H1 (cell line): ENCODE measurements around the gene MMP15. TPM values are rescaled to one million over a fixed set of nuclear protein-coding genes. Genes with fewer than 3 reads are reported as not detected.
"Not testable (repeated sequence)": the region's sequence is repeated elsewhere in the genome, so short reads cannot be mapped to it uniquely, and the experiment has no call there.

Experiments used
- CTCF ChIA-PET: fragments of 300-600 bp; sonication (Branson Sonifier 250); formaldehyde crosslinking; loops from one replicate; lab custom pipeline; 2021; ENCODE audit not compliant: partially characterized antibody; lab: Charles Lee
- POLR2A ChIA-PET: fragments of 300-600 bp; sonication (Branson Sonifier 250); formaldehyde crosslinking; loops from one replicate; lab custom pipeline; 2021; ENCODE audit warnings: inconsistent platforms; ENCODE audit not compliant: partially characterized antibody; lab: Charles Lee
- DNase-seq, 2 experiments: peaks; one replicate each; pipeline versions ENCODE4 v3.0.0 to v3.0.0-alpha.2; 2010 to 2022; ENCODE audit warnings: low spot score in 2 of 2, low read depth in 1 of 2, mixed read lengths in 1 of 2
- FAIRE-seq: peaks from 2 replicates; lab custom pipeline; 2011; peaks lifted over from hg19 to GRCh38; lab: Jason Lieb, UNC
- H2AFZ ChIP-seq: 2 replicates; pipeline ENCODE4 v1.8.1; 2012; ENCODE audit warnings: low read length, inconsistent platforms
- H2AK5ac ChIP-seq: 2 replicates; pipeline ENCODE4 v1.6.1; 2013; ENCODE audit warnings: low read depth, low read length
- H2BK120ac ChIP-seq: replicated peaks from 2 replicates; pipeline ENCODE3; 2013; ENCODE audit warnings: low read depth, low read length, inconsistent platforms
- H2BK12ac ChIP-seq: 2 replicates; pipeline ENCODE4 v1.6.1; 2013; ENCODE audit warnings: low read depth, low read length
- H2BK15ac ChIP-seq: 2 replicates; pipeline ENCODE4 v1.6.1; 2013; ENCODE audit warnings: low read length
- H2BK20ac ChIP-seq: 2 replicates; pipeline ENCODE4 v1.6.1; 2013; ENCODE audit warnings: low read length
- H2BK5ac ChIP-seq: 2 replicates; pipeline ENCODE4 v1.6.1; 2013; ENCODE audit warnings: low read depth, low read length
- H3K14ac ChIP-seq: 2 replicates; pipeline ENCODE4 v1.6.1; 2013; ENCODE audit warnings: inconsistent platforms; ENCODE audit not compliant: insufficient read length
- H3K18ac ChIP-seq: 2 replicates; pipeline ENCODE4 v1.6.1; 2013; ENCODE audit warnings: low read length; ENCODE audit errors: extremely low read depth
- H3K23ac ChIP-seq: 2 replicates; pipeline ENCODE4 v1.6.1; 2013; ENCODE audit warnings: inconsistent platforms; ENCODE audit not compliant: insufficient read length
- H3K23me2 ChIP-seq: 2 replicates; pipeline ENCODE4 v1.6.1; 2013; ENCODE audit warnings: low read depth, low read length
- H3K27ac ChIP-seq: 2 replicates; pipeline ENCODE4 v1.6.1; 2011; ENCODE audit warnings: low read depth, low read length, inconsistent platforms
- H3K27me3 ChIP-seq, 4 experiments: replicated peaks in 1 of 4; 1 replicate in 1 of 4; 2 replicates in 3 of 4; pipeline versions ENCODE4 v1.6.1 to v1.8.1; 2011 to 2013; ENCODE audit warnings: low read length in 3 of 4, mild to moderate bottlenecking in 3 of 4, inconsistent platforms in 2 of 4, mixed read lengths in 2 of 4, moderate library complexity in 1 of 4; ENCODE audit not compliant: control insufficient read depth in 3 of 4, insufficient read depth in 3 of 4; ENCODE audit errors: extremely low read depth in 1 of 4
- H3K36me3 ChIP-seq, 4 experiments: 2 replicates each; pipeline versions ENCODE4 v1.6.1 to v1.8.1; 2011 to 2013; ENCODE audit warnings: mild to moderate bottlenecking in 4 of 4, low read length in 3 of 4, moderate library complexity in 2 of 4, control low read depth in 1 of 4, inconsistent platforms in 1 of 4; ENCODE audit not compliant: insufficient read depth in 4 of 4, control insufficient read depth in 2 of 4
- H3K4ac ChIP-seq: replicated peaks from 2 replicates; pipeline ENCODE3; 2013; ENCODE audit warnings: low read length, low read depth, mixed read lengths, inconsistent platforms; ENCODE audit not compliant: insufficient read length
- H3K4me1 ChIP-seq, 4 experiments: replicated peaks in 1 of 4; 1 replicate in 1 of 4; 2 replicates in 3 of 4; pipeline versions ENCODE4 v1.6.1 to v1.8.1; 2011 to 2013; ENCODE audit warnings: low read length in 3 of 4, inconsistent platforms in 2 of 4, mixed read lengths in 1 of 4; ENCODE audit not compliant: insufficient read depth in 4 of 4, control insufficient read depth in 3 of 4
- H3K4me2 ChIP-seq, 2 experiments: 2 replicates each; pipeline versions ENCODE4 v1.6.1 to v1.8.1; 2011 to 2013; ENCODE audit warnings: low read depth in 2 of 2, low read length in 2 of 2, control low read depth in 1 of 2, inconsistent platforms in 1 of 2, mild to moderate bottlenecking in 1 of 2; ENCODE audit not compliant: insufficient read depth in 1 of 2
- H3K4me3 ChIP-seq, 4 experiments: fragments of 200-600, 300-600 bp in 1 of 4; sonication (generic), shearing (Covaris generic), sonication (Bioruptor Twin) in 1 of 4; 2 replicates each; pipeline versions ENCODE4 v1.5.1 to v1.8.1; 2011 to 2016; ENCODE audit warnings: low read length in 4 of 4, low read depth in 3 of 4, control low read depth in 2 of 4, inconsistent platforms in 2 of 4, mild to moderate bottlenecking in 2 of 4, mixed read lengths in 1 of 4, moderate library complexity in 1 of 4; ENCODE audit not compliant: insufficient read depth in 2 of 4; ENCODE audit errors: extremely low read depth in 1 of 4
- H3K56ac ChIP-seq: replicated peaks from 2 replicates; pipeline ENCODE3; 2013; ENCODE audit warnings: low read depth, mild to moderate bottlenecking, mixed read lengths, low read length, inconsistent platforms; ENCODE audit not compliant: insufficient read length
- H3K79me1 ChIP-seq: 2 replicates; pipeline ENCODE4 v1.6.1; 2013; ENCODE audit warnings: low read depth, low read length, control low read depth
- H3K79me2 ChIP-seq, 2 experiments: 2 replicates each; pipeline versions ENCODE4 v1.6.1 to v1.8.1; 2012 to 2013; ENCODE audit warnings: low read length in 2 of 2, mild to moderate bottlenecking in 2 of 2, inconsistent platforms in 1 of 2; ENCODE audit not compliant: insufficient read depth in 2 of 2, control insufficient read depth in 1 of 2
- H3K9ac ChIP-seq, 4 experiments: replicated peaks in 1 of 4; 1 replicate in 1 of 4; 2 replicates in 3 of 4; pipeline versions ENCODE4 v1.6.1 to v1.8.1; 2011 to 2013; ENCODE audit warnings: low read depth in 3 of 4, low read length in 3 of 4, control low read depth in 2 of 4, mild to moderate bottlenecking in 2 of 4, moderate library complexity in 2 of 4, inconsistent platforms in 1 of 4; ENCODE audit errors: extremely low read depth in 1 of 4
- H3K9me3 ChIP-seq, 2 experiments: 2 replicates each; pipeline versions ENCODE4 v1.6.1 to v1.8.1; 2012 to 2013; ENCODE audit warnings: mild to moderate bottlenecking in 2 of 2, moderate library complexity in 2 of 2, control low read depth in 1 of 2, inconsistent platforms in 1 of 2, low read depth in 1 of 2, low read length in 1 of 2, mixed read lengths in 1 of 2; ENCODE audit not compliant: insufficient read depth in 2 of 2
- H4K20me1 ChIP-seq, 2 experiments: replicated peaks in 1 of 2; 2 replicates each; pipeline versions ENCODE3 to v1.8.1; 2011 to 2013; ENCODE audit warnings: inconsistent platforms in 2 of 2, low read length in 2 of 2, mild to moderate bottlenecking in 1 of 2; ENCODE audit not compliant: insufficient read depth in 2 of 2, control insufficient read depth in 1 of 2
- H4K5ac ChIP-seq: 2 replicates; pipeline ENCODE4 v1.6.1; 2013; ENCODE audit warnings: low read length, low read depth, mixed read lengths, inconsistent platforms; ENCODE audit not compliant: insufficient read length
- H4K8ac ChIP-seq: 2 replicates; pipeline ENCODE4 v1.8.0; 2013; ENCODE audit warnings: mild to moderate bottlenecking, moderate library complexity, low read length, inconsistent platforms; ENCODE audit not compliant: insufficient read depth; ENCODE audit errors: extremely low read depth
- H4K91ac ChIP-seq: replicated peaks from 2 replicates; pipeline ENCODE3; 2013; ENCODE audit warnings: low read length, mixed read lengths, inconsistent platforms; ENCODE audit not compliant: insufficient read length
- WGBS, 2 experiments: shearing (Covaris generic) in 1 of 2; methylation state at CpG; one replicate each; pipeline versions ENCODE4 v1.1.6 to v1.1.7; 2013 to 2015; ENCODE audit warnings: low lambda C conversion rate in 2 of 2, mixed read lengths in 2 of 2, inconsistent platforms in 1 of 2, low coverage in 1 of 2, missing lambda C conversion rate in 1 of 2; ENCODE audit not compliant: insufficient replicate concordance in 2 of 2, insufficient coverage in 1 of 2, insufficient read length in 1 of 2; ENCODE audit errors: extremely low coverage in 1 of 2, missing lambda C conversion rate in 1 of 2; 5-methylcytosine and 5-hydroxymethylcytosine counted together
- polyA plus RNA-seq, 7 experiments: library from polyadenylated mRNA; depleted of rRNA in 3 of 7; stranded (reverse) in 5 of 7; unstranded in 2 of 7; fragments of >200 nt in 5 of 7; fragments of 200-250 nt in 2 of 7; gene quantifications; 1 replicate in 5 of 7; 2 replicates in 1 of 7; 4 replicates in 1 of 7; pipeline versions ENCODE4 v1.2.1 to v1.2.3, GENCODE V29; 2011 to 2013; ENCODE audit warnings: missing spikeins in 2 of 7, mixed read lengths in 2 of 7
- total RNA-seq: library from RNA; stranded (reverse); fragmentation: NEBNext Ultra II Directional; extraction: Animal tissue kit (Norgen Biotek cat#: 25700); gene quantifications from 2 replicates; pipeline ENCODE4 v1.2.1, GENCODE V29; 2021

MMP15 gene
- total and polyA plus RNA-seq, 2 of the 8 experiments (the other 6 are each of a cell fraction or from before 2014, with no cell fraction given): 38.5 to 42.2 TPM

DNA sequence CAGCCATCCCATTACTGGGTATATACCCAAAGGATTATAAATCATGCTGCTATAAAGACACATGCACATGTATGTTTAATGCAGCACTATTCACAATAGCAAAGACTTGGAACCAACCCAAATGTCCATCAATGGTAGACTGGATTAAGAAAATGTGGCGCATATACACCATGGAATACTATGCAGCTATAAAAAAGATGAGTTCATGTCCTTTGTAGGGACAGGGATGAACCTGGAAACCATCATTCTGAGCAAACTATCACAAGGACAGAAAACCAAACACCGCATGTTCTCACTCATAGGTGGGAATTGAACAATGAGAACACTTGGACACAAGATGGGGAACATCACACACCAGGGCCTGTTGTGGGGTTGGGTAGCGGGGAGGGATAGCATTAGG is 64.8 kb downstream of the MMP15 start:
- H3K4me3 ChIP-seq, H3K4me2 ChIP-seq, H3K79me1 ChIP-seq, FAIRE-seq, H3K27ac ChIP-seq, H2BK12ac ChIP-seq, DNase-seq, H4K91ac ChIP-seq, H4K5ac ChIP-seq, H3K4ac ChIP-seq, H3K4me1 ChIP-seq, H3K23ac ChIP-seq, H3K23me2 ChIP-seq, H3K14ac ChIP-seq, H3K9ac ChIP-seq, H2AFZ ChIP-seq, H3K27me3 ChIP-seq, H3K36me3 ChIP-seq, H3K18ac ChIP-seq, H2BK120ac ChIP-seq, H2BK15ac ChIP-seq, H4K8ac ChIP-seq, H3K9me3 ChIP-seq, H3K79me2 ChIP-seq, H3K56ac ChIP-seq, H2BK20ac ChIP-seq, POLR2A ChIA-PET, H2AK5ac ChIP-seq, H2BK5ac ChIP-seq: not testable (repeated sequence)
- WGBS, 2 experiments: 95% methylated on average over 3 of the region's 3 CpGs; no CpG with 5 or more reads in 1 of the 2 experiments
- peaks cover 0 to 10% of the 10 kb centered on the region in 2 experiments for H4K20me1 ChIP-seq
- CTCF ChIA-PET: interaction anchor here (1.9 kb wide), 1 partner anchor 87 kb away, joined by 3 read pairs; no protein-coding TSS in a partner anchor
